Caco-2 (cell line): ENCODE results near the gene MAPRE2. TPM values are rescaled to one million over a fixed set of nuclear protein-coding genes. Genes with fewer than 3 reads are reported as not detected.

ENCODE experiments used
- BruUV-seq: library from RNA; stranded (reverse); fragments of 400-500 nt; replicated peaks from 2 replicates; lab custom pipeline; 2021; lab: Mats Ljungman, UMichigan
- CTCF ChIA-PET: fragments of 300-600 bp; sonication (Branson Sonifier 250); formaldehyde crosslinking; loops from one replicate; lab custom pipeline; 2022; ENCODE audit warnings: antibody characterized with exemption; lab: Charles Lee
- POLR2A ChIA-PET: fragments of 300-600 bp; sonication (Branson Sonifier 250); formaldehyde crosslinking; loops from one replicate; lab custom pipeline; 2022; ENCODE audit warnings: antibody characterized with exemption; lab: Charles Lee
- DNase-seq, 2 experiments: peaks; one replicate each; pipeline versions ENCODE4 v3.0.0 to v3.0.0-alpha.2; 2020 to 2022
- H3K27me3 ChIP-seq: replicated peaks from 2 replicates; pipeline ENCODE4 v1.6.0; 2011; ENCODE audit warnings: low read length; ENCODE audit not compliant: control insufficient read depth, insufficient read depth
- H3K36me3 ChIP-seq: 2 replicates; pipeline ENCODE4 v1.5.1; 2011; ENCODE audit warnings: low read length; ENCODE audit not compliant: control insufficient read depth, insufficient read depth
- H3K4me1 ChIP-seq: fragments of 250-450 bp; sonication (Bioruptor Pico); 2 replicates; pipeline ENCODE4 v1.5.1; 2020; ENCODE audit warnings: mild to moderate bottlenecking
- H3K4me3 ChIP-seq: 2 replicates; pipeline ENCODE4 v1.5.1; 2011; ENCODE audit warnings: low read depth, mild to moderate bottlenecking, control low read depth, low read length
- H3K9me3 ChIP-seq: fragments of 250-450 bp; sonication (Bioruptor Pico); 2 replicates; pipeline ENCODE4 v1.5.1; 2020; ENCODE audit warnings: mild to moderate bottlenecking, moderate library complexity
- H3K27ac Mint-ChIP-seq: one replicate; pipeline ENCODE4 v1.8.0; 2022; ENCODE audit warnings: mixed read lengths; ENCODE audit not compliant: unreplicated experiment
- H3K27me3 Mint-ChIP-seq: one replicate; pipeline ENCODE4 v1.8.0; 2022; ENCODE audit warnings: mixed read lengths; ENCODE audit not compliant: insufficient read depth, unreplicated experiment
- H3K36me3 Mint-ChIP-seq: one replicate; pipeline ENCODE4 v1.8.0; 2022; ENCODE audit warnings: mild to moderate bottlenecking, mixed read lengths; ENCODE audit not compliant: insufficient read depth, unreplicated experiment
- H3K4me1 Mint-ChIP-seq: one replicate; pipeline ENCODE4 v1.8.0; 2022; ENCODE audit warnings: low read depth, mixed read lengths; ENCODE audit not compliant: unreplicated experiment
- H3K4me3 Mint-ChIP-seq: one replicate; pipeline ENCODE4 v1.8.0; 2022; ENCODE audit warnings: mild to moderate bottlenecking, moderate library complexity, mixed read lengths; ENCODE audit not compliant: unreplicated experiment
- H3K9me3 Mint-ChIP-seq: one replicate; pipeline ENCODE4 v1.8.0; 2022; ENCODE audit warnings: mixed read lengths; ENCODE audit not compliant: unreplicated experiment
- intact Hi-C: fragments of 100-400 bp; cut with micrococcal nuclease; formaldehyde crosslinking; loops from one replicate; pipeline ENCODE4 v1.10.0; 2022; ENCODE audit not compliant: unreplicated experiment
- total RNA-seq: library from RNA; stranded (reverse); gene quantifications from 2 replicates; pipeline ENCODE4 v1.2.3, GENCODE V29; 2022
- TF ChIP-seq, protein P1 (sequence below), 2 experiments: fragments of 200-600 bp in 1 of 2; IDR thresholded peaks; 1 replicate in 1 of 2; 2 replicates in 1 of 2; pipeline versions ENCODE4 v1.5.1 to v1.8.0; 2011 to 2022; ENCODE audit warnings: antibody characterized with exemption in 1 of 2, control low read depth in 1 of 2, inconsistent platforms in 1 of 2, low read depth in 1 of 2, low read length in 1 of 2, mild to moderate bottlenecking in 1 of 2, moderate library complexity in 1 of 2; ENCODE audit not compliant: insufficient read depth in 1 of 2, severe bottlenecking in 1 of 2, unreplicated experiment in 1 of 2

MAPRE2 gene
- total RNA-seq, 1 experiment from 2014 or later, result 9.3 TPM

DNA sequence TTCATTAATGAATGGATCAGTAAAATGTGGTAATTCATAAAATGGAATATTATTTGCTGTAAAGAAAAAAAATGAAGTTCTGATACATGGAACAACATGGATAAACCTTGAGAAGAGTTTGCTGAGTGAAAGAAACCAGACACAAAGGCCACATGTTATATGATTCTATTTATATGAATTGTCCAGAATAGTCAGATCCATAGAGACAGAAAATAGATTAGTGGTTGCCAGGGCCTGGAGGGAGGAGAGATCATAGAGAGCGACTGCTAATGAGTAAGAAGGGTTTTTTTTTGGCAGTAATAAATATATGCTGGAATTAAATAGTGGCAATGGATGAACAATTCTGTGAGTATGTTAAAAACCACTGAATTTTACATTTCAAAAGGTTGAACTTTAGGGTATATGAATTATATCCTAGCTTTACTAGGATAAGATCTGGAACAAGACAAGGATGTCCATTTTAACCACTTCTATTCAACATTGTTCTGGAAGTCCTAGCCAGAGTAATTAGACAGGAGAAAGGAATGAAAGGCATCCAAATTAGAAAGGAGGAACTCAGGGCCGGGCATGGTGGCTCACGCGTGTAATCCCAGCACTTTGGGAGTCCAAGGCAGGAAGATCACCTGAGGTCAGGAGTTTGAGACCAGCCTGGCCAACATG is 48.8 kb downstream of the MAPRE2 start:
- H3K36me3 Mint-ChIP-seq, result no peaks in the 10 kb centered on the region
- no peaks in the 10 kb centered on the region for H3K9me3 Mint-ChIP-seq
- intact Hi-C loops, result no loop called here
- Histone ChIP-seq H3K36me3 (no peaks in the 10 kb centered on the region), H3K27me3 (no peaks in the 10 kb centered on the region), H3K9me3 (no peaks in the 10 kb centered on the region), H3K4me3 (no peak overlapping the region), H3K4me1 (peaks cover 3% of the 10 kb centered on the region; the same call in 1 of the 2 replicates)
- H3K27ac Mint-ChIP-seq, result no peak overlapping the region
- no TSS peak for BruUV-seq
- no peaks in the 10 kb centered on the region for H3K4me1 Mint-ChIP-seq
- ChIA-PET CTCF (no interaction called here), POLR2A (no interaction called here)
- no peaks in the 10 kb centered on the region for H3K27me3 Mint-ChIP-seq
- DNase-seq, result no peak
- TF ChIP-seq, protein P1, sequence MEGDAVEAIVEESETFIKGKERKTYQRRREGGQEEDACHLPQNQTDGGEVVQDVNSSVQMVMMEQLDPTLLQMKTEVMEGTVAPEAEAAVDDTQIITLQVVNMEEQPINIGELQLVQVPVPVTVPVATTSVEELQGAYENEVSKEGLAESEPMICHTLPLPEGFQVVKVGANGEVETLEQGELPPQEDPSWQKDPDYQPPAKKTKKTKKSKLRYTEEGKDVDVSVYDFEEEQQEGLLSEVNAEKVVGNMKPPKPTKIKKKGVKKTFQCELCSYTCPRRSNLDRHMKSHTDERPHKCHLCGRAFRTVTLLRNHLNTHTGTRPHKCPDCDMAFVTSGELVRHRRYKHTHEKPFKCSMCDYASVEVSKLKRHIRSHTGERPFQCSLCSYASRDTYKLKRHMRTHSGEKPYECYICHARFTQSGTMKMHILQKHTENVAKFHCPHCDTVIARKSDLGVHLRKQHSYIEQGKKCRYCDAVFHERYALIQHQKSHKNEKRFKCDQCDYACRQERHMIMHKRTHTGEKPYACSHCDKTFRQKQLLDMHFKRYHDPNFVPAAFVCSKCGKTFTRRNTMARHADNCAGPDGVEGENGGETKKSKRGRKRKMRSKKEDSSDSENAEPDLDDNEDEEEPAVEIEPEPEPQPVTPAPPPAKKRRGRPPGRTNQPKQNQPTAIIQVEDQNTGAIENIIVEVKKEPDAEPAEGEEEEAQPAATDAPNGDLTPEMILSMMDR (IDR thresholded peaks at IDR 0.05; ENCODE audit: insufficient read depth in 1 of 2, low read depth in 1 of 2, low read length in 1 of 2, severe bottlenecking in 1 of 2, unreplicated experiment in 1 of 2), result no peak
- no peak overlapping the region for H3K4me3 Mint-ChIP-seq

DNA sequence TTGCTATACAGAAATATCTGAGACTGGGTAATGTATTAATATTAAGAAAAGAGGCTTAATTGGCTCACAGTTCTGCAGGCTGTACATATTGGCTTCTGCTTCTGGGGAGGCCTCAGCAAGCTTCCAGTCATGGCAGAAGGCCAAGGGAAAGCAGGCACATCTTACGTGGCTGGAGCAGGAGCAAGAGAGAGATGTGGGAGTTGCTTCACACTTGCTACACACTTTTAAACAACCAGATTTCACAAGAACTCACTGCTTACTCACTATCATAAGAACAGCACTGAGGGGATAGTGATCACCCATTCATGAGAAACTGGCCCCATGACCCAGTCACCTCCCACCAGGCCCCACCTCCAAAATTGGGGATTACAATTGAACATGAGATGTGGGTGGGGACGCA is 50.6 kb downstream of the MAPRE2 start:
- no peaks in the 10 kb centered on the region for H3K4me1 Mint-ChIP-seq
- no peaks in the 10 kb centered on the region for H3K4me1 ChIP-seq
- intact Hi-C loops, result no loop called here
- H3K4me3 ChIP-seq, result no peak overlapping the region
- H3K36me3 ChIP-seq, result no peaks in the 10 kb centered on the region
- no peaks in the 10 kb centered on the region for H3K9me3 Mint-ChIP-seq
- H3K27me3 Mint-ChIP-seq, result no peaks in the 10 kb centered on the region
- DNase-seq, result no peak
- no peak overlapping the region for H3K4me3 Mint-ChIP-seq
- POLR2A ChIA-PET, result no interaction called here
- BruUV-seq, result no TSS peak
- H3K27me3 ChIP-seq, result no peaks in the 10 kb centered on the region
- no peaks in the 10 kb centered on the region for H3K36me3 Mint-ChIP-seq
- TF ChIP-seq, protein P1 (IDR thresholded peaks at IDR 0.05; ENCODE audit: insufficient read depth in 1 of 2, low read depth in 1 of 2, low read length in 1 of 2, severe bottlenecking in 1 of 2, unreplicated experiment in 1 of 2), result no peak
- H3K9me3 ChIP-seq, result no peaks in the 10 kb centered on the region
- CTCF ChIA-PET, result no interaction called here
- H3K27ac Mint-ChIP-seq, result no peak overlapping the region

DNA sequence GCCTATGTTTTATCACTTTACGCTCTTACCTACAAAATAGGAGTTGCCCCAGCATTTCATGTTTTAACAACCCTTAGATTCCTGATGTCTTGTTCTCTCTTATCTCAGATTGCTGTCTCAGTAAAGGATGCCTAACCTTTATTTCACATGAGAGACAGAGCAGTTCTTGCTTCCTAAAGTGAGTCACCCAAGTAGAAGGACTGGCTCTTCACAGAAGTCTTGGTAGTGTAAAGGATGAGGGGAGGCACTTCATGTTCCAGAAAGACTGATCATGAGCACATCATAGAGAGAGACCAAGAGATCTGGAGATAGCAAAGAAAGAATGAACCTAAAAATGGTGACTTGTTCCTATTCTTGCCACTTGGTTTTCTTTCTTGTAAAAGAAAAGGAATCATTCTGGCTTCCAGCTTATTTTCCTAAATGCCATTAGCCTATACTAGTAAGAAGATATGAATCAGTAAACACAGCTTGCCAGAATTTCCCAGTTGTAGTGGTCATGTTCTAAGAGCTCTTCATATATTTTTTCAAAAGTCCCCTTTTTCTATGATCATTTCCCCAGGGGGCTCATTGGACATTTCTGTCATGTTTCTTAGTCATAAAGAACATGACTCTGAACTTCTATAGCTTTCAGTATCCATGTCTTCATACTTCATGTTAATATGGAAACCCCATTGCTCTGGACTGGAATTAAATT is 54.9 kb downstream of the MAPRE2 start:
- no peaks in the 10 kb centered on the region for H3K27me3 Mint-ChIP-seq
- no peaks in the 10 kb centered on the region for H3K4me1 Mint-ChIP-seq
- ChIA-PET POLR2A (no interaction called here), CTCF (no interaction called here)
- intact Hi-C loops, result no loop called here
- H3K36me3 ChIP-seq, result no peaks in the 10 kb centered on the region
- no peak overlapping the region for H3K4me3 Mint-ChIP-seq
- no peak overlapping the region for H3K27ac Mint-ChIP-seq
- no peaks in the 10 kb centered on the region for H3K4me1 ChIP-seq
- TF ChIP-seq, protein P1 (IDR thresholded peaks at IDR 0.05; ENCODE audit: insufficient read depth in 1 of 2, low read depth in 1 of 2, low read length in 1 of 2, severe bottlenecking in 1 of 2, unreplicated experiment in 1 of 2), result no peak
- no peak for DNase-seq
- H3K4me3 ChIP-seq, result no peak overlapping the region
- H3K9me3 Mint-ChIP-seq, result no peaks in the 10 kb centered on the region
- H3K27me3 ChIP-seq, result no peaks in the 10 kb centered on the region
- H3K36me3 Mint-ChIP-seq, result no peaks in the 10 kb centered on the region
- BruUV-seq, result no TSS peak
- no peaks in the 10 kb centered on the region for H3K9me3 ChIP-seq
